T-cell (primary cell): Measurements from ENCODE around the gene UMAD1. TPM values are rescaled to one million over a fixed set of nuclear protein-coding genes. Genes with fewer than 3 reads are reported as not detected.

Experiments used
- ATAC-seq, 4 experiments: fragments of 200-7000 bp in 3 of 4; fragments of 150-1000 bp in 1 of 4; cut with Tn5 transposase; replicated peaks in 1 of 4; 1 replicate in 3 of 4; 2 replicates in 1 of 4; pipeline ENCODE4 v1.10.0; 2021; ENCODE audit warnings: moderate library complexity in 3 of 4, mild to moderate bottlenecking in 2 of 4, moderate number of reproducible peaks in 1 of 4
- CTCF ChIA-PET, 2 donors: fragments of 300-600 bp; sonication (Branson Sonifier 250); formaldehyde crosslinking; loops; one replicate each; lab custom pipeline; 2022; ENCODE audit warnings: antibody characterized with exemption in 2 of 2; lab: Charles Lee
- POLR2A ChIA-PET, 2 donors: fragments of 300-600 bp; sonication (Branson Sonifier 250); formaldehyde crosslinking; loops; one replicate each; lab custom pipeline; 2022; ENCODE audit warnings: antibody characterized with exemption in 2 of 2; lab: Charles Lee
- DNase-seq, 35 experiments: peaks; one replicate each; pipeline versions ENCODE4 v3.0.0 to v3.0.0-alpha.2; 2013 to 2023
- H3K27ac ChIP-seq: one replicate; pipeline ENCODE4 v1.5.1; 2013; ENCODE audit warnings: low read length
- H3K27me3 ChIP-seq, 2 experiments: replicated peaks in 1 of 2; 1 replicate in 1 of 2; 2 replicates in 1 of 2; pipeline versions ENCODE4 v1.6.1 to v1.7.0; 2013; ENCODE audit warnings: low read length in 1 of 2, mixed read lengths in 1 of 2; ENCODE audit not compliant: control insufficient read depth in 2 of 2, insufficient read depth in 2 of 2; ENCODE audit errors: extremely low read depth in 1 of 2
- H3K36me3 ChIP-seq, 2 donors: 1 replicate in 1 of 2; 2 replicates in 1 of 2; pipeline versions ENCODE4 v1.6.1 to v1.7.0; 2013; ENCODE audit warnings: low read length in 1 of 2; ENCODE audit not compliant: control insufficient read depth in 2 of 2, insufficient read depth in 1 of 2; ENCODE audit errors: extremely low read depth in 1 of 2
- H3K4me1 ChIP-seq, 2 experiments: 1 replicate in 1 of 2; 2 replicates in 1 of 2; pipeline versions ENCODE4 v1.6.1 to v1.7.0; 2013; ENCODE audit warnings: low read length in 2 of 2, mixed read lengths in 1 of 2; ENCODE audit not compliant: insufficient read depth in 2 of 2, control insufficient read depth in 1 of 2; ENCODE audit errors: extremely low read depth in 1 of 2
- H3K4me3 ChIP-seq, 2 donors: 1 replicate in 1 of 2; 2 replicates in 1 of 2; pipeline versions ENCODE4 v1.5.1 to v1.7.0; 2013; ENCODE audit warnings: mild to moderate bottlenecking in 2 of 2, low read length in 1 of 2, moderate library complexity in 1 of 2; ENCODE audit not compliant: control insufficient read depth in 1 of 2; ENCODE audit errors: extremely low read depth in 1 of 2
- H3K9me3 ChIP-seq: 2 replicates; pipeline ENCODE4 v1.7.0; 2013
- H3K27ac Mint-ChIP-seq, 2 donors: one replicate each; pipeline ENCODE4 v1.8.0; 2020 to 2021; ENCODE audit warnings: mild to moderate bottlenecking in 2 of 2, mixed read lengths in 2 of 2
- H3K27me3 Mint-ChIP-seq, 2 donors: one replicate each; pipeline ENCODE4 v1.8.0; 2021 to 2022; ENCODE audit warnings: mixed read lengths in 2 of 2
- H3K36me3 Mint-ChIP-seq: one replicate; pipeline ENCODE4 v1.8.0; 2021; ENCODE audit warnings: mixed read lengths
- H3K4me1 Mint-ChIP-seq, 3 donors: one replicate each; pipeline ENCODE4 v1.8.0; 2020 to 2022; ENCODE audit warnings: mixed read lengths in 3 of 3, mild to moderate bottlenecking in 1 of 3
- H3K4me3 Mint-ChIP-seq, 3 donors: one replicate each; pipeline ENCODE4 v1.8.0; 2020 to 2022; ENCODE audit warnings: mild to moderate bottlenecking in 3 of 3, mixed read lengths in 3 of 3, moderate library complexity in 3 of 3
- H3K9me3 Mint-ChIP-seq, 3 donors: one replicate each; pipeline ENCODE4 v1.8.0; 2020 to 2022; ENCODE audit warnings: mixed read lengths in 3 of 3
- WGBS: methylation state at CpG from one replicate; pipeline ENCODE4 v1.1.5; 2013; ENCODE audit warnings: missing lambda C conversion rate; ENCODE audit not compliant: insufficient coverage; 5-methylcytosine and 5-hydroxymethylcytosine counted together
- total RNA-seq, 35 experiments: library from RNA in 6 of 35; stranded (reverse) in 6 of 35; fragments of 120-200 nt in 1 of 35; gene quantifications; one replicate each; pipeline versions ENCODE4 v1.2.1 to v1.2.4 and lab custom pipeline; 2013 to 2026

Gene UMAD1
- total RNA-seq, 5 donors from 2014 or later (not counting 1 experiment from before 2014, with no cell fraction given), result 13.8 to 19.8 (median 16.6) TPM

DNA sequence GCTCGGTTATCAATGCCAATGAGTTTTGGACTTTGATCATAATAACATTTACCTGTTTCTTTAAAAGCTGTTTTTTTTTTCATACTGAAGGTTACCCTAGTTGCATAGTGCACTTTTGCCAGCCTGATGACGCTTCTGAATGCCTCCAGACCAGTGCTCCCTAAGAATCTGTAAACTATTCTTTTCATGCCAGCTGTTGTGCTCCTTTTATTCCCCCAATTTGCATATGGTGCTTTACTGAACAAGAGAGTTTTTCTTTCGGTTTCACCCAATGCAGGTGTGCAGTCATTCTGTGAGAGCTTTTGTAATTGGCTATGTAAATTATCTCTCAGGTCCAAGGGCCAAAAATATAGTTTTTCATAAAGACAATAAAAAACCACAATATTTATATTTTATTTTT is 279.9 kb downstream of the UMAD1 start:
- CTCF ChIA-PET, result interaction anchor here in 1 of 2 donors (0.7 to 1.1 kb wide), 2 partner anchors 10 to 285 kb away, joined by 3 to 4 read pairs; no protein-coding TSS in a partner anchor
- no peaks in the 10 kb centered on the region for H3K27me3 ChIP-seq
- Mint-ChIP-seq H3K4me1 (peaks cover 30 to 45% (median 34%) of the 10 kb centered on the region in 3 donors), H3K36me3 (peaks cover 8% of the 10 kb centered on the region), H3K27ac (peak overlapping the region; percentile 30 to 47), H3K9me3 (no peaks in the 10 kb centered on the region), H3K4me3 (peak overlapping the region; percentile 35 to 69 (median 54)), H3K27me3 (no peaks in the 10 kb centered on the region)
- peak in 2 of 35 experiments; percentile 2 to 48 for DNase-seq
- H3K27ac ChIP-seq, result peak overlapping the region; percentile 36
- WGBS, result no CpG with 5 or more reads among the region's 3 CpGs
- peak overlapping the region; percentile 0 to 23 for H3K4me3 ChIP-seq
- H3K9me3 ChIP-seq, result no peaks in the 10 kb centered on the region
- peak in 2 of 4 experiments; percentile 48 to 82 for ATAC-seq
- peaks cover 0 to 10% of the 10 kb centered on the region in 2 experiments for H3K4me1 ChIP-seq
- no peaks in the 10 kb centered on the region for H3K36me3 ChIP-seq
- POLR2A ChIA-PET, result interaction anchor here in 1 of 2 donors (0.9 kb wide), 1 partner anchor 99 kb away, joined by 3 read pairs; no protein-coding TSS in a partner anchor

DNA sequence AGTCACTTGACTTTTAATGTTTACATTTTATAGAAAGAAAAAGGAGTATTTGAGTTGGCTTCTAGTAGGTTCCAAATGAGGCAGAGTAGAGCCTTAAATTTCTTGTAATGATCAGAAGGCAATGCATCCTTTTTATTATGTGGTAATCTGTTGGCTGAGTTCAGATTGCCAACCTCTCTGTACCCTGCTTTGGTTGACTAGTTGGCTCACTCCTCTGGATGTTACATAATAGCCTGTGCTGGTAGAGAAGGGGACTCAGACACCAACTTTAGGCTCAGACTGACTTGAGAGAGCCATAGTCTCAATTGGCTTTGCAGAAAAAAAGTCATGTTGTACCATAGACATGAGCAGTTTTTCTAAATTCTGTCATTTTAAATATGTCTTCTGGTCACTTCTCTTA is 281.3 kb downstream of the UMAD1 start:
- no peak for ATAC-seq

DNA sequence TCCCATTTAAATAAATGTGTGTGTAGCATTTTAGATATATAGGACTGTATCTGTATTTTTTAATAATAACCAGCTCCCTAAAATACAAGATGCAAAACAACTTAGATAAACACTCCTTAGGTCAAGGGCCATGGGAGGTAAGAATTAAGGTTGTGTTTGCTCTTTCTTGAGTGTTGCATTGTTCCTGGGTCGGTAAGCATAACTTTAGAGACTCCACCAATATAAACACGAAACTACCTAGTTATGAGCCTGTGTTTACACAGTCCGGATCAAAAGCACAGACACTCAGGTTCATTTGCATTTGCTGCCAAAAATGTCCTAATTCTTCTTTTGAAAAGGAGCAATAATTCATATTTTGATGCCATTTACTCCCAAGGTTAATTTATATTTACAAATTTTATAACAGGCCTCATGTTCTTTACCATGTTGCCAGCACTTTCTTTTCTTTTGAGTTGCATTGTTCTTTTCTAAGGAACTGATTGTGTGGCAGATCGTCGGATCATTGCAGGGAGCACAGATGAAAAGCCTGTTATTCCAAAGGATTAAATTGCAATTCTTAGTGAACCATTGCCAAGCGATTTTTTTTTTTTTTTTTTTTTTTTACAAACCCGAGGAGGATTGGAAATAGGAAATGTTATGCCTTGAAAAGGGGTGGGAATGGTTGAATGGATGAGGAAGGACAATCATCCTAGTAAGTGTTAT is 282.3 kb downstream of the UMAD1 start:
- no peaks in the 10 kb centered on the region for H3K36me3 ChIP-seq
- no peaks in the 10 kb centered on the region for H3K27me3 Mint-ChIP-seq
- ATAC-seq (no peak), DNase-seq (no peak)
- peaks cover 0 to 10% of the 10 kb centered on the region in 2 experiments for H3K4me1 ChIP-seq
- H3K27me3 ChIP-seq, result no peaks in the 10 kb centered on the region
- H3K4me1 Mint-ChIP-seq, result peaks cover 30 to 45% (median 34%) of the 10 kb centered on the region in 3 donors
- WGBS, result 100% methylated on average over 1 of the region's 7 CpGs
- no peaks in the 10 kb centered on the region for H3K9me3 Mint-ChIP-seq
- no peaks in the 10 kb centered on the region for H3K9me3 ChIP-seq
- no peak overlapping the region for H3K27ac Mint-ChIP-seq
- no peaks in the 10 kb centered on the region for H3K36me3 Mint-ChIP-seq
- ChIA-PET POLR2A (no interaction called here), CTCF (interaction anchor here (0.5 to 0.6 kb wide), 2 partner anchors 14 to 30 kb away, joined by 3 read pairs; no protein-coding TSS in a partner anchor)
- no peak overlapping the region for H3K4me3 Mint-ChIP-seq
- H3K4me3 ChIP-seq, result no peak overlapping the region
- H3K27ac ChIP-seq, result no peak overlapping the region

More for the DNA sequence above, 281.3 kb downstream of the UMAD1 start:
- no peak for DNase-seq
- no peaks in the 10 kb centered on the region for H3K36me3 Mint-ChIP-seq
- H3K27me3 ChIP-seq, result no peaks in the 10 kb centered on the region
- peaks cover 30 to 45% (median 34%) of the 10 kb centered on the region in 3 donors for H3K4me1 Mint-ChIP-seq
- no peak overlapping the region for H3K4me3 ChIP-seq
- no peak overlapping the region for H3K27ac Mint-ChIP-seq
- no peaks in the 10 kb centered on the region for H3K36me3 ChIP-seq
- no peaks in the 10 kb centered on the region for H3K9me3 Mint-ChIP-seq
- no peaks in the 10 kb centered on the region for H3K27me3 Mint-ChIP-seq
- peaks cover 0 to 10% of the 10 kb centered on the region in 2 experiments for H3K4me1 ChIP-seq
- ChIA-PET POLR2A (interaction anchor here in 1 of 2 donors (0.6 kb wide), 1 partner anchor 289 kb away, joined by 3 read pairs; no protein-coding TSS in a partner anchor), CTCF (no interaction called here)
- H3K4me3 Mint-ChIP-seq, result no peak overlapping the region
- no peak overlapping the region for H3K27ac ChIP-seq
- no peaks in the 10 kb centered on the region for H3K9me3 ChIP-seq

DNA sequence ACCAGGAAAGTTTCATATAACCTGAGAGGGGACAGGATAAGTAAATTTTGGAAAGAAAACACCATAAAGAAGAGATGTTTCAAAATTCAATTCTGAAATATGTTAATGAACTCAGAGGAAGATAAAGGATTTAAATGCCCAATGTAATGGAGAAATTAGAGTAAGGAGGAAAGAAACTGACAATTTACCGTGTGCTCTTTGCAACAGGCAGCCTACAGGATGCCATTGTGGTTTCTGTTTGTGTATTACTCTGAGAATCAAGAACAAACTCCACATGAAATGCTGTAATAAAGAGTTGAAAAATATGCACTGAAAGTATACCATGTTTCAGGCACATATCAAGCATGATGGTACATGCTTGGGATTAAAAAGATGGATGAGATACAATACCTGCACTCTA is 283.3 kb downstream of the UMAD1 start:
- peak in 1 of 4 experiments; percentile 62 for ATAC-seq
- WGBS, result 0% methylated on average over 1 of the region's 1 CpG
- Histone ChIP-seq H3K27ac (peak overlapping the region; percentile 11), H3K4me3 (no peak overlapping the region), H3K27me3 (no peaks in the 10 kb centered on the region), H3K9me3 (no peaks in the 10 kb centered on the region), H3K4me1 (peaks cover 0 to 10% of the 10 kb centered on the region in 2 experiments), H3K36me3 (no peaks in the 10 kb centered on the region)
- H3K4me1 Mint-ChIP-seq, result peaks cover 24 to 42% (median 34%) of the 10 kb centered on the region in 3 donors
- no peaks in the 10 kb centered on the region for H3K9me3 Mint-ChIP-seq
- CTCF ChIA-PET, result no interaction called here
- H3K4me3 Mint-ChIP-seq, result peak overlapping the region in 2 of 3 donors; percentile 8 to 9
- H3K27me3 Mint-ChIP-seq, result no peaks in the 10 kb centered on the region
- peak in 1 of 35 experiments; percentile 23 for DNase-seq
- POLR2A ChIA-PET, result no interaction called here
- peak overlapping the region; percentile 42 to 53 for H3K27ac Mint-ChIP-seq
- no peaks in the 10 kb centered on the region for H3K36me3 Mint-ChIP-seq

DNA sequence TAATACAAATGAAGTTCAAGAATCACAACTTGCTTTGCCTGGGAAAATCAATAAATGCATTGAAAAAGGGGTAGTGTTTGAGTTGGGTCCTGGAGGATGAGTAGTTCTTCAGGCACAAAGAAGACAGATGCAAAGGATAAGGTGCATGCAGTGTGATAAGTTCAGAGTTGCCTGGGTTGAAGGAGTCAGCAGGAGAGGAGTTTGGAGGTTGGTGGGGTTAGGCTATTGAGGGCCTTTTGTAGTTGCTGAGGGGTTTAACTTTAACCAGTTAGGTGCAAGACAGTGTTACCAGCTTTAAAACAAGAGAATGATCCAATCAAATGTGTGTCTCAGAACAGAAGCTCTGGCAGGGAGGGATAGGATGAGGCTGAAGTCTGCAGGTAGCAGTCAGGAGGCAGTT is 283.8 kb downstream of the UMAD1 start:
- CTCF ChIA-PET, result interaction anchor here (0.7 to 0.8 kb wide), 2 partner anchors 65 to 265 kb away, joined by 3 read pairs; no protein-coding TSS in a partner anchor
- ATAC-seq (peak in 1 of 4 experiments; percentile 44), DNase-seq (no peak)
- H3K36me3 Mint-ChIP-seq, result no peaks in the 10 kb centered on the region
- H3K9me3 Mint-ChIP-seq, result no peaks in the 10 kb centered on the region
- no peaks in the 10 kb centered on the region for H3K27me3 Mint-ChIP-seq
- POLR2A ChIA-PET, result no interaction called here
- peaks cover 24 to 38% (median 34%) of the 10 kb centered on the region in 3 donors for H3K4me1 Mint-ChIP-seq
- Histone ChIP-seq H3K36me3 (no peaks in the 10 kb centered on the region), H3K27ac (no peak overlapping the region), H3K27me3 (no peaks in the 10 kb centered on the region), H3K9me3 (no peaks in the 10 kb centered on the region), H3K4me3 (no peak overlapping the region), H3K4me1 (peaks cover 0 to 10% of the 10 kb centered on the region in 2 experiments)
- H3K4me3 Mint-ChIP-seq, result peak overlapping the region in 1 of 3 donors; percentile 8
- peak overlapping the region; percentile 42 to 53 for H3K27ac Mint-ChIP-seq
